A673 (cell line): Measurements from ENCODE around the gene GPR84. TPM values are rescaled to one million over a fixed set of nuclear protein-coding genes. Genes with fewer than 3 reads are reported as not detected.

ENCODE experiments used
- BruUV-seq: library from RNA; stranded (reverse); fragments of 400-500 nt; replicated peaks from 2 replicates; lab custom pipeline; 2021; lab: Mats Ljungman, UMichigan
- CTCF ChIA-PET: fragments of 300-600 bp; sonication (Branson Sonifier 250); formaldehyde crosslinking; loops from one replicate; lab custom pipeline; 2022; ENCODE audit warnings: antibody characterized with exemption; lab: Charles Lee
- POLR2A ChIA-PET: fragments of 300-600 bp; sonication (Branson Sonifier 250); formaldehyde crosslinking; loops from one replicate; lab custom pipeline; 2022; ENCODE audit warnings: antibody characterized with exemption; ENCODE audit not compliant: low non-redundant PET; lab: Charles Lee
- DNase-seq: peaks from one replicate; pipeline ENCODE4 v3.0.0-alpha.2; 2015; ENCODE audit warnings: low spot score
- H3K27ac ChIP-seq: fragments of 200-600 bp; sonication (generic); 2 replicates; pipeline ENCODE4 v1.5.1; 2016; ENCODE audit warnings: mixed run types, low read depth, mild to moderate bottlenecking, mixed read lengths, antibody characterized with exemption, low read length; ENCODE audit not compliant: poor library complexity, severe bottlenecking
- H3K27me3 ChIP-seq: fragments of 200-600 bp; sonication (generic); replicated peaks from 2 replicates; pipeline ENCODE4 v1.6.1; 2017; ENCODE audit warnings: mixed run types, low read depth, mild to moderate bottlenecking, mixed read lengths, antibody characterized with exemption, low read length; ENCODE audit not compliant: insufficient read depth, poor library complexity
- H3K36me3 ChIP-seq: fragments of 200-600 bp; sonication (generic); 2 replicates; pipeline ENCODE4 v1.6.1; 2016; ENCODE audit warnings: mixed run types, mild to moderate bottlenecking, mixed read lengths, antibody characterized with exemption, low read length; ENCODE audit not compliant: insufficient read depth, poor library complexity, severe bottlenecking
- H3K4me1 ChIP-seq: fragments of 200-600 bp; sonication (generic); 2 replicates; pipeline ENCODE4 v1.6.1; 2017; ENCODE audit warnings: mixed run types, mild to moderate bottlenecking, mixed read lengths, antibody characterized with exemption, low read length; ENCODE audit not compliant: insufficient read depth, poor library complexity, severe bottlenecking
- H3K4me3 ChIP-seq: fragments of 200-600 bp; sonication (generic); 2 replicates; pipeline ENCODE4 v1.5.1; 2016; ENCODE audit warnings: low read depth, mixed run types, mild to moderate bottlenecking, mixed read lengths, low read length; ENCODE audit not compliant: poor library complexity, severe bottlenecking
- H3K9me3 ChIP-seq: fragments of 200-600 bp; sonication (generic); 2 replicates; pipeline ENCODE4 v1.6.1; 2016; ENCODE audit warnings: mixed run types, low read depth, mild to moderate bottlenecking, mixed read lengths, antibody characterized with exemption, low read length; ENCODE audit not compliant: poor library complexity, severe bottlenecking
- CTCF ChIP-seq: fragments of 300-800, 200-600 bp; sonication (generic); conservative IDR thresholded peaks from 2 replicates; pipeline ENCODE4 v1.5.1; 2017; ENCODE audit warnings: low read depth, mild to moderate bottlenecking, antibody characterized with exemption, low read length, moderate library complexity, mixed read lengths
- EZH2 ChIP-seq: fragments of 200-600 bp; sonication (generic); IDR thresholded peaks from 2 replicates; pipeline ENCODE4 v1.6.1; 2017; ENCODE audit warnings: borderline replicate concordance, low read depth, mild to moderate bottlenecking, mixed read lengths, antibody characterized with exemption, low read length; ENCODE audit not compliant: poor library complexity, severe bottlenecking
- intact Hi-C: fragments of 100-400 bp; cut with micrococcal nuclease; formaldehyde crosslinking; loops from one replicate; pipeline ENCODE4 v1.10.0; 2022; ENCODE audit not compliant: unreplicated experiment
- total RNA-seq: library from RNA; stranded (reverse); gene quantifications from 2 replicates; pipeline ENCODE4 v1.2.3, GENCODE V29; 2021

The GPR84 gene
- total RNA-seq, 1 experiment from 2014 or later: not detected

- TF ChIP-seq CTCF (no peak), EZH2 (no peak)
- no peak for DNase-seq
Observed at GRCh38 chr12:54388237-54389133, 24.2 kb upstream of the GPR84 start.

GRCh38 chr12:54387114-54387467 is 22.8 kb upstream of the GPR84 start:
- no peak overlapping the region for H3K27ac ChIP-seq
- no peaks in the 10 kb centered on the region for H3K9me3 ChIP-seq
- no peak for DNase-seq
- intact Hi-C loops: no loop called here
- H3K4me1 ChIP-seq: peaks cover 44% of the 10 kb centered on the region
- H3K4me3 ChIP-seq: no peak overlapping the region
- no peaks in the 10 kb centered on the region for H3K36me3 ChIP-seq
- no peaks in the 10 kb centered on the region for H3K27me3 ChIP-seq
- BruUV-seq: no TSS peak
- TF ChIP-seq EZH2: no peak
- no peak for TF ChIP-seq CTCF
- CTCF ChIA-PET: interaction anchor here (1.3 kb wide), 1 partner anchor 12 kb away, joined by 5 read pairs; no protein-coding TSS in a partner anchor
- POLR2A ChIA-PET: no interaction called here

More at GRCh38 chr12:54388237-54389133, 24.2 kb upstream of the GPR84 start:
- H3K4me3 ChIP-seq: no peak overlapping the region
- no peaks in the 10 kb centered on the region for H3K9me3 ChIP-seq
- H3K27ac ChIP-seq: peak overlapping the region; percentile 24
- H3K27me3 ChIP-seq: no peaks in the 10 kb centered on the region
- H3K36me3 ChIP-seq: no peaks in the 10 kb centered on the region
- peaks cover 54% of the 10 kb centered on the region for H3K4me1 ChIP-seq
- BruUV-seq: no TSS peak
- POLR2A ChIA-PET: interaction anchor here (0.6 kb wide), 2 partner anchors 107 to 195 kb away, joined by 3 read pairs; no protein-coding TSS in a partner anchor
- intact Hi-C loops: no loop called here
- CTCF ChIA-PET: interaction anchor here (0.6 to 1.1 kb wide), 3 partner anchors 11 to 36 kb away, joined by 3 to 5 read pairs (median 5); no protein-coding TSS in a partner anchor

GRCh38 chr12:54386403-54387113 is 22.3 kb upstream of the GPR84 start:
- Histone ChIP-seq H3K4me1 (peaks cover 44% of the 10 kb centered on the region), H3K9me3 (no peaks in the 10 kb centered on the region), H3K36me3 (no peaks in the 10 kb centered on the region), H3K27ac (no peak overlapping the region), H3K4me3 (no peak overlapping the region), H3K27me3 (no peaks in the 10 kb centered on the region)
- BruUV-seq: no TSS peak
- TF ChIP-seq EZH2: no peak
- TF ChIP-seq CTCF: no peak
- no peak for DNase-seq
- POLR2A ChIA-PET: no interaction called here
- intact Hi-C loops: no loop called here
- CTCF ChIA-PET: interaction anchor here (1.3 kb wide), 1 partner anchor 13 kb away, joined by 5 read pairs; no protein-coding TSS in a partner anchor
